HAP-1 (cell line): ENCODE results near the gene ANXA6.
A peak's percentile ranks its signal among the peaks of the same experiment; 100 is the strongest.

Experiments used
- DNase-seq, 2 experiments: peaks; one replicate each; pipeline ENCODE4 v3.0.0-alpha.2; 2016 to 2020; ENCODE audit warnings: low spot score in 2 of 2
- H3K27me3 ChIP-seq: fragments of 250-450 bp; sonication (Bioruptor Pico); 2 replicates; pipeline ENCODE4 v1.5.1; 2020; ENCODE audit warnings: low read depth, mild to moderate bottlenecking, moderate library complexity
- H3K36me3 ChIP-seq: fragments of 250-450 bp; sonication (Bioruptor Pico); replicated peaks from 2 replicates; pipeline ENCODE4 v1.5.1; 2020; ENCODE audit warnings: mild to moderate bottlenecking
- H3K4me1 ChIP-seq: fragments of 250-450 bp; sonication (Bioruptor Pico); 2 replicates; pipeline ENCODE4 v1.5.1; 2020; ENCODE audit warnings: mild to moderate bottlenecking
- H3K4me3 ChIP-seq: fragments of 250-450 bp; sonication (Bioruptor Pico); 2 replicates; pipeline ENCODE4 v1.5.1; 2020; ENCODE audit warnings: mild to moderate bottlenecking, moderate library complexity
- H3K9me3 ChIP-seq: fragments of 250-450 bp; sonication (Bioruptor Pico); 2 replicates; pipeline ENCODE4 v1.5.1; 2020; ENCODE audit warnings: mild to moderate bottlenecking, moderate library complexity
- in situ Hi-C: fragments of 300-500 bp; cut with MboI; formaldehyde crosslinking; loops from 3 replicates; pipeline ENCODE4 v1.14.3; 2020; ENCODE audit warnings: low sequenced_read_pairs, inconsistent platforms, mixed read lengths

ANXA6 gene

DNA sequence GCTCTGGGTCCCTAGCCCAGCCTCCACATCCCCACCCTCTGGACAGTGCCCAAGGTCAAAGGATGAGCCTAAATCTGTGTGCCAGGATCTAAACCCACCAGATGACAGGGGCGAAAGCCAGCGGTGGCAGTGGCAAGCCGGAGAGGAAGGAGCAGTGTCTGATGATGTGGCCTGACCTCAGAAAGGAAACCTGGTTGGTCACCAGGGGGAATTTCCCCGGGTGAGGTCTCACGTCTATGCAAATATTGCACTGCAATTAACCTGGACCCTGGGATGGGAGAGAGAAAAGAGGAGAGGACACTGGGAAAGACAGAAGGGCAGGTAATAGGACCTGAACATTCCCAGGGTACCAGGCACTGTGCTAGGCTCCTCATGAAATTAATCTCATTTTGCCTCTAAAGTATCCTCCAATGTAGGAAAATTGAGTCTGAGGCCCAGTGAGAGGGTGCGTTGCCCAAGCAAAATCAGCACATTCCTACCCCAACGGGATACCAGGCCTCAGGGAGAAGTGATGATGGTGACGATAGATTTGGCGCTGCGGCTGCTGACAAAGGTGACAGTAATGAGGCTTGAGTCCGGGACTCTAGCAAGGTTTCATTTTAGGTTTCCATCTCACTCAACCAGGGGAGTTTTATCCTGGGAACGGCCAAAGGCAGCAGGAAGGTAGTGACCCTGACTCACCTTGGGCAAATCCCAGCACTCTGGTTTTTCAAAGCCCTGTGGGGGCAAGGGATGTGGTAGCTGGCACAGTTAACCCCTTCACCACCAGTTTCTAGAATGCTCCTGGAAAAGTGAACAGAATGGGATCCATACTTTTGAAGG is 63.3 kb downstream of the ANXA6 start:
- Histone ChIP-seq H3K36me3 (no peaks in the 10 kb centered on the region), H3K27me3 (peaks cover 12% of the 10 kb centered on the region; the same call in 1 of the 2 replicates), H3K4me3 (no peak overlapping the region), H3K4me1 (no peaks in the 10 kb centered on the region), H3K9me3 (no peaks in the 10 kb centered on the region)
- no peak for DNase-seq
- in situ Hi-C loops, result loop anchor here (25.0 kb wide), 1 partner anchor 632 kb away; no protein-coding TSS in a partner anchor

DNA sequence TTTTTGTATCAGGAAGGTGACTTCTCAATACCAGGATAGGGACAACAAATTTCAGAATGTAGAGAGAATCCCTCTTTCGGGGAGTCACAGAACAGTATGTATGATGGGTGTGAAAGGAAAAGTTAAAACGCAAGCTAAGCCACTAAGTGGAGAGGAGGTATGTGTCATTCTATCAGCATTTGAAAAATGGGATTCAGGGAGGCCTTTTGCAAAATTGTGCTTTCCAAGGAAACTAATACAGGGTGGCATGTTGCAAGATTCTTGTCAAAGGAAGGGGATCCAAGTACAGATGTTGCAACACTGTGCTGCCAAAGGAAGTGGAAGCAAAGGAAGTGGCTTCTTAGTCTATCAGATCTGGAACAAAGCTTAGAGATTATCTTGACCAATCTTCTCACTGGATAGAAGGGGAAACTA is 64.1 kb downstream of the ANXA6 start:
- peaks cover 12% of the 10 kb centered on the region; the same call in 1 of the 2 replicates for H3K27me3 ChIP-seq
- H3K9me3 ChIP-seq, result no peaks in the 10 kb centered on the region
- no peak overlapping the region for H3K4me3 ChIP-seq
- no peaks in the 10 kb centered on the region for H3K4me1 ChIP-seq
- H3K36me3 ChIP-seq, result no peaks in the 10 kb centered on the region
- in situ Hi-C loops, result loop anchor here (25.0 kb wide), 1 partner anchor 631 kb away; no protein-coding TSS in a partner anchor
- DNase-seq, result no peak

DNA sequence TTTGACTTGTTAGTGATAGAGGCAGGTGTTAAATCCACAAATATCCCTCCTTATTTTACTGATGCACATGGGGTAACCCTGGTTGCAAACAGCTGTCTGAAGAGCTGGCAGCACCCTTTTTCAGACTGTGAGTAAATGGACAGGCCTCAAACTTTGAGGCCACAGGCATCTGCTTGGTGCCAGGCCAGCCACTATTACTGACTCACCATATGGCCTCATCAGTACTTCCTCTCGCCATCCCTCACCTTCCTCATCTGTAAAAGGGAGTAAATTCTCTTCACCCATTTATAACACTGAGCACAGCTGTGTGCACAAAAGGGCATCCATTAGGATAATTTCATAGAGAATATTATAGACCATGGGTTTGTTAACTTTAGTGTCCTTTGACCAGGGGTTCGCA is 64.8 kb downstream of the ANXA6 start:
- Histone ChIP-seq H3K4me1 (no peaks in the 10 kb centered on the region), H3K36me3 (no peaks in the 10 kb centered on the region), H3K4me3 (no peak overlapping the region), H3K9me3 (no peaks in the 10 kb centered on the region), H3K27me3 (peaks cover 12% of the 10 kb centered on the region; the same call in 1 of the 2 replicates)
- in situ Hi-C loops, result loop anchor here (25.0 kb wide), 1 partner anchor 630 kb away; no protein-coding TSS in a partner anchor
- no peak for DNase-seq

DNA sequence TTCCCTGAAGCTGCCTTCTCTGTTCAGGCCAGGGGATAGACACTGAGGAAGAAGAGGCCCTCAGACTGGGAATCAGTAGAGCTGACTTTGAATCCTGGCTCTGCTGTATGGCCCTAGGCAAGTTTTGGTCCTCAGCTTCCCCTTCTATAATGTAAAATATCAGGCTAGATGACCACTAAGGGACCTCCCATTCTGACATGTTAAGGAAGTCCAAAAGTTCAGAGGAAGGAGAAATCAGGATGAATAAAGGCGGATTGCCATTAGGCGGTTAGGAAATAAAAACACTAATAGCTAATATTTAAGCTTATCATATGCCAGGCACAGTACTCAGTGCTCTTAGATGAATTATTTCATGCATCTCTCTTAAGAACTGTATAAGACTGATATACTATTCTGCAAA is 67.9 kb downstream of the ANXA6 start:
- Histone ChIP-seq H3K4me1 (no peaks in the 10 kb centered on the region), H3K27me3 (peaks cover 12% of the 10 kb centered on the region; the same call in 1 of the 2 replicates), H3K4me3 (no peak overlapping the region), H3K9me3 (no peaks in the 10 kb centered on the region), H3K36me3 (no peaks in the 10 kb centered on the region)
- in situ Hi-C loops, result loop anchor here (25.0 kb wide), 1 partner anchor 627 kb away; no protein-coding TSS in a partner anchor
- DNase-seq, result no peak

DNA sequence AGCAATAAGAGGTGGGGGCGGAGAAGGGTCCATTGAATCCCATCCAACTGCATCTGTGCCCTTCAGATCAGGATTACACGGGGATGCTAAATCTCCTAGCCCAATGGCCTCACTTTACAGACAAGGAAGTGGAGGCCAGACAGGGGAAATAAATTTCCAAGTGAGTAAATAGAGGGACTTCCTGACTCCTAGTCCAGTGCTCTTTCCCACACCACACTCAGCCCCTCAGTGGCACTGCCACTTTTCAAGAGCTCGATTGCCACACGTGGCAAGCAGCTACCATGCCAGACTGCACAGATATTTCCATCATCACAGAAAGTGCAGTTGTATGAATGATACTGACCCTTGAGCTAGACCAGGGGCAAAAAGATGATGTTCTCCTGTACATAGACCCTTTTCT is 68.6 kb downstream of the ANXA6 start:
- DNase-seq, result no peak
- no peaks in the 10 kb centered on the region for H3K36me3 ChIP-seq
- H3K4me3 ChIP-seq, result no peak overlapping the region
- no peaks in the 10 kb centered on the region for H3K4me1 ChIP-seq
- in situ Hi-C loops, result loop anchor here (25.0 kb wide), 1 partner anchor 627 kb away; no protein-coding TSS in a partner anchor
- no peaks in the 10 kb centered on the region for H3K9me3 ChIP-seq
- H3K27me3 ChIP-seq, result peaks cover 12% of the 10 kb centered on the region; the same call in 1 of the 2 replicates

DNA sequence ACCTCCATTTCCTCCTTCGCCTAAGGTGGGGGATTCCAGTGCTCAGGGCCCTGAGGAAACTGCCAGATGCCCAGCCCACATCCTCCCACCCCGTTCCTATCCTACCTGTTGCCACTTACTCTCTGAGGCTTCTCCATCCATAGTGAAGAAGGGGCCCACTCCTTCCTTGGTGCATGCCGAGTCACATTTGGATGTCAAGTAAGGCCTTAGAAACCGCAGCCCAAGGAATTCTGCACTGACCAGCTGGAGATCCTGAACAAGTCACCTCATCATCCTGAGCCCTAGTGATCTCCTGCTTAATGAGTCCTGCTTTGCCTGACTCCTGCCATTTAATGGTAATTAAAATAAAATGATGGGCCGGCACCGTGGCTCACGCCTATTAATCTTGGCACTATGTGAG is 70.1 kb downstream of the ANXA6 start:
- H3K4me3 ChIP-seq, result no peak overlapping the region
- DNase-seq, result no peak
- no peaks in the 10 kb centered on the region for H3K36me3 ChIP-seq
- in situ Hi-C loops, result loop anchor here (25.0 kb wide), 1 partner anchor 625 kb away; no protein-coding TSS in a partner anchor
- H3K4me1 ChIP-seq, result no peaks in the 10 kb centered on the region; the same call in 1 of the 2 replicates
- peaks cover 12% of the 10 kb centered on the region; the same call in 1 of the 2 replicates for H3K27me3 ChIP-seq
- no peaks in the 10 kb centered on the region for H3K9me3 ChIP-seq

DNA sequence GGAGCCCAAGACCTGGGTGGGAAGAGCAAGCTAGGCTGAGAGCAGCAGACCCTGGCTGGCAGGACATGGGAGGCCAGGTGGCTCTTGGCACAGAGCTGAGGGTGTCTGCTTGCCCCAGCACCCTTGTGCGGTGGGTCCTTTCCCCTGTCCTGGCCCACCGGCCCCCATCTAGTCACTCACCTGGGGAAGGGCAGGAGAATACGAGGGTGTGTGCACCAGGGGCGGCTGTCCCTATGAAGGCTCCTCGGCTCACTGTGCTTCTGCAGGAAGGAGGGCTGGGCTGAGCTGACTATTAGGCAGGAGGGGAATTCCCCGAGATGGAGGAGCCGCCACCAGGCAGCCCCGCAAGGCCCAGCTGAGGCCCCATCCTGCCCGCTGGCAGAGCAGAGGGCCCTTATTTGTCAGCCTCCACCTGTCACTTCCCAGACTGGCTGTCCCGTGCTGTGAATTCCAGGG is 70.6 kb downstream of the ANXA6 start:
- no peak for DNase-seq
- no peaks in the 10 kb centered on the region for H3K36me3 ChIP-seq
- H3K4me1 ChIP-seq, result peaks cover 2% of the 10 kb centered on the region
- H3K9me3 ChIP-seq, result no peaks in the 10 kb centered on the region
- in situ Hi-C loops, result loop anchor here (25.0 kb wide), 1 partner anchor 625 kb away; no protein-coding TSS in a partner anchor
- H3K27me3 ChIP-seq, result peaks cover 12% of the 10 kb centered on the region; the same call in 1 of the 2 replicates
- no peak overlapping the region for H3K4me3 ChIP-seq

DNA sequence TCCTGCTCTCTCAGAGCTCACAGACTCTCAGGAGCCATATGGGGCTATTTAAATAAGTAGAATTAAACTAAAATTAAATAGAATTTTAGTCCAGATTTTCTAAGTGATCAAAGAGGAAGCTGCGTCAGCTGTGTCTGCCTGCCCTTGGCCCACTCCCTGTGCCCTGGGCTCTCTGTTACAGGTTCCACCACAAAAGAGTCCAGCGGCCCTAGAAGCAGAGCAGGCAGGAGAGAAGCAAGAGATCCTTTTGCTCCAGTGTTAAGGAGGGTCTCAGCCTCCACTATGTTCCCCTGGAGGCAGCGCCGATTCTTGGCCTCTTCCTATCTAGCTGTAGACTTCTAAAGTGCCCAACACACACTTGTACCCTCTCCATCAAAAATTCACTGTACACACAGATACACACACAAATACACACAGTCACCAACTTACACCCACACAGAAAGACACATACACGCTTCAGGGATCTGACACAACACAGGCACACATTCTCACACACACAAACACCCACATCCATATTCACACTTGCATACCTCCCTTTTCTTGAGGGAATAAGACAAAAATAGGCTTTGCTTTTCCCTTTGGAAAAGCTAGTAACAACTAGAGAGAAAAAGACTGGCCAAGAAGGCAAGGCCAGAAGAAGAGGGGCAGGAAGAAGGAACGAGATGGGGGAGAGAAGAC is 71.2 kb downstream of the ANXA6 start:
- no peaks in the 10 kb centered on the region for H3K9me3 ChIP-seq
- no peak overlapping the region for H3K4me3 ChIP-seq
- no peak for DNase-seq
- peaks cover 12% of the 10 kb centered on the region; the same call in 1 of the 2 replicates for H3K27me3 ChIP-seq
- peaks cover 6% of the 10 kb centered on the region for H3K4me1 ChIP-seq
- in situ Hi-C loops, result loop anchor here (25.0 kb wide), 1 partner anchor 624 kb away; no protein-coding TSS in a partner anchor
- H3K36me3 ChIP-seq, result no peaks in the 10 kb centered on the region

DNA sequence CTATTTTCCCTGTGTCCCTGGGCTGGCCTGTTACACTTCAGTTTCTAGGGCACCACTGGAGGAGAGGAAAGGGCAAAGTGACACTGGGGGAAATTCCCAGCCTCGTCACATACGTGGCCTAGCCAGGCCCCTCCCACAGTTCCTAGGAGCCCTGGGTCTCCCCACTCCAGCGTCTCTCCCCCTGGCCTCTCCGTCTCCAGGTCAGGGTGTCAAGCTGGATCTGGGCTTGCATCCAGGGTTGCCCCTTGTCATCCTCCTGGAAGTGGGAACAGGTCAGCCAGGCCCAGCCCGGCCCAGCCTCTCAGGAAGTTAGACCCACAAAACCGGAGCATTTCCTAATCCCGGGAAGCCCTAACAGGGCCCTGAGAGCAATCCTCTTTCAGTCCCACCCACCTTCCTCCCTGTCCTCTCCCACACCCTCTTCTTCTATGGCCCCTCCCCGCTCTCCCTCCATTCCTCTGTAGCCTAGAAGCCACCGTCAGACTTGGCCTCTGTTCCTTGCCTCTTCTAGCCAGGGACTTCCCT is 72.0 kb downstream of the ANXA6 start:
- Histone ChIP-seq H3K9me3 (no peaks in the 10 kb centered on the region), H3K4me3 (no peak overlapping the region), H3K36me3 (no peaks in the 10 kb centered on the region; the same call in 1 of the 2 replicates), H3K4me1 (peaks cover 6% of the 10 kb centered on the region), H3K27me3 (peaks cover 9% of the 10 kb centered on the region; the same call in 1 of the 2 replicates)
- DNase-seq, result no peak
- in situ Hi-C loops, result loop anchor here (25.0 kb wide), 1 partner anchor 623 kb away; no protein-coding TSS in a partner anchor

DNA sequence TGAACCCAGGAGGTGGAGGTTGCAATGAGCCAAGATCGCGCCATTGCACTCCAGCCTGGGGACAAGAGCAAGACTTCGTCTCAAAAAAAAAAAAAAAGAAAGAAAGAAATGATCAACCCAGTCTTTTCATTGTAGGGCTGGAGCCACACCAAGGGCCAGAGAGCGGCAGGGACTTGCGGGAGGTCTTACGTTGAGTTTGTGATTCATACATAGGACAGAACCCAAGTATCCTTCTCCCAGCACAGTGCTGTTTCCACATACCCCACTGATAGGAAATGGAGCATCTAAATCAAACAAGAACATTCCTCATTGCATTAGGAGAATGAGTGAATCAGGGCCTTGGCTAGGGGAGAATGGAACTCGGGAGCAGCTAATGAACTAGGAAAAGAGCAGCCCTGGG is 73.2 kb downstream of the ANXA6 start:
- Histone ChIP-seq H3K9me3 (no peaks in the 10 kb centered on the region), H3K36me3 (no peaks in the 10 kb centered on the region; the same call in 1 of the 2 replicates), H3K27me3 (no peaks in the 10 kb centered on the region), H3K4me3 (no peak overlapping the region), H3K4me1 (peaks cover 11% of the 10 kb centered on the region)
- no peak for DNase-seq
- in situ Hi-C loops, result loop anchor here (25.0 kb wide), 1 partner anchor 622 kb away; no protein-coding TSS in a partner anchor

DNA sequence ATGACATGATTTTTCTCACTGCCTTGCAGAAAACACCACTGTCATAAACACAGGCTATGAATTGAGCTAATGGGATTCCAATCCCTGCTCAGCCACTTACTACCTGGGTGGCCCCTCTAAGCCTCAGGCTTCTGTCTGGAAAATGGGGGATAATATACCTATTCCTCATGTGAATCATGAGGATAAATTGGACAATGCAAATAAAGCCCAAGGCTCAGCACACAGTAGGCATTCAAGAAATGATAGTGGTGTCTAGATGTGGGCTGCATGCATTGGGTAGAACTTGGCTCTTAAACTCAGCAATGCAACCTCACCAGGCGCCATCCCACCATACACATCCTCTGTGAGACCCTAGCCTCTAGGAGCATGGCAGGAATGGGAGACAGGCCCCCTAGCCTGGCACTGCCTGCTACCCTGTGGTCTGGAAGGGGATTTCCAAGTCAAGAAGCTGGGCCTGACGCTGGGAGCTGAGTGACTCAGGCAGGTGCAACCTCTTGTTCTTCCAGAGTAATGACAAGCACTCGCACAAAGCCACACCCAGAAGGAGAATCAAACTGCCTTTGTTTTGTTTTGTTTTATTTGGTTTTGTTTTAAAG is 74.4 kb downstream of the ANXA6 start:
- no peaks in the 10 kb centered on the region for H3K27me3 ChIP-seq
- no peaks in the 10 kb centered on the region for H3K9me3 ChIP-seq
- peaks cover 11% of the 10 kb centered on the region for H3K4me1 ChIP-seq
- DNase-seq, result no peak
- H3K36me3 ChIP-seq, result no peaks in the 10 kb centered on the region; the same call in 1 of the 2 replicates
- H3K4me3 ChIP-seq, result no peak overlapping the region
- in situ Hi-C loops, result loop anchor here (25.0 kb wide), 1 partner anchor 621 kb away; no protein-coding TSS in a partner anchor

DNA sequence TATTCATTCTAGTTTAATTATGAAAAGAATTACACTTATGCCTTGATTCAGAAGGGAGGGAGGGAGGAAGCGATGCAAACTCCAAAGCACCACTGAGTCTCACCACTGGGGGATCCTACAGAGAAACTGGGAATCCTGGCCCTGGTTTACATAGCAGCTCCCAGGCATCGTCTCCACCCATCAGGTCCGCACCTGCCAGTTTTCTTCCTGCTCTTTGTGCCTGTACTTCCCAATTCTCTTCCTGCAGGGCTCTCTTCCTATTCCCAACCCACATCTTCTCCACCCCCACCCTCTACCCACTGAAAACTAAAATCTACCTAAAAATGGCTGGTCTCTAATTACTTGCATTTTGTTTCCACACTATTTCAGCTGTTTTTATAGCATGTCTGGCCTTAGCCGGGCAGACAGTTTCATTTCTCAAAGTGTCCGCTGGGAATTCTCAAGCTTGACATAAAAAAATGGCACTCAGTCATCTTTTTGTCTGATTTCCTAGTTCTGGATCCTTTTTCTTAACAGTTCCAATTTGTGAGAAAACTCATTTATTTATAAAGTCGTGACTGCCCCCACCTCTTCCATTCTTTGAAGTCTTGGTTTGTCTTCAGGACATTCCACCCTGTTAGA is 75.2 kb downstream of the ANXA6 start:
- H3K9me3 ChIP-seq, result no peaks in the 10 kb centered on the region
- H3K27me3 ChIP-seq, result no peaks in the 10 kb centered on the region
- peak; percentile 33 to 54 for DNase-seq
- peaks cover 11% of the 10 kb centered on the region for H3K4me1 ChIP-seq
- peak overlapping the region; percentile 95; the same call in 1 of the 2 replicates for H3K4me3 ChIP-seq
- H3K36me3 ChIP-seq, result no peaks in the 10 kb centered on the region; the same call in 1 of the 2 replicates
- in situ Hi-C loops, result loop anchor here (25.0 kb wide), 1 partner anchor 620 kb away; no protein-coding TSS in a partner anchor
